Measurements from ENCODE around the gene ATXN7. TPM values are rescaled to one million over a fixed set of nuclear protein-coding genes. Genes with fewer than 3 reads are reported as not detected.

The ATXN7 gene
- total RNA-seq, 4 donors from 2014 or later, result 3.3 to 42.5 (median 17.9) TPM

- intact Hi-C loops (cut with DNase I; ENCODE audit: low total_unique reads), result no loop called here
- H3K27me3 ChIP-seq, result no peaks in the 10 kb centered on the region
- no peak overlapping the region for H3K4me3 ChIP-seq
- TF ChIP-seq, protein P1, sequence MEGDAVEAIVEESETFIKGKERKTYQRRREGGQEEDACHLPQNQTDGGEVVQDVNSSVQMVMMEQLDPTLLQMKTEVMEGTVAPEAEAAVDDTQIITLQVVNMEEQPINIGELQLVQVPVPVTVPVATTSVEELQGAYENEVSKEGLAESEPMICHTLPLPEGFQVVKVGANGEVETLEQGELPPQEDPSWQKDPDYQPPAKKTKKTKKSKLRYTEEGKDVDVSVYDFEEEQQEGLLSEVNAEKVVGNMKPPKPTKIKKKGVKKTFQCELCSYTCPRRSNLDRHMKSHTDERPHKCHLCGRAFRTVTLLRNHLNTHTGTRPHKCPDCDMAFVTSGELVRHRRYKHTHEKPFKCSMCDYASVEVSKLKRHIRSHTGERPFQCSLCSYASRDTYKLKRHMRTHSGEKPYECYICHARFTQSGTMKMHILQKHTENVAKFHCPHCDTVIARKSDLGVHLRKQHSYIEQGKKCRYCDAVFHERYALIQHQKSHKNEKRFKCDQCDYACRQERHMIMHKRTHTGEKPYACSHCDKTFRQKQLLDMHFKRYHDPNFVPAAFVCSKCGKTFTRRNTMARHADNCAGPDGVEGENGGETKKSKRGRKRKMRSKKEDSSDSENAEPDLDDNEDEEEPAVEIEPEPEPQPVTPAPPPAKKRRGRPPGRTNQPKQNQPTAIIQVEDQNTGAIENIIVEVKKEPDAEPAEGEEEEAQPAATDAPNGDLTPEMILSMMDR (IDR thresholded peaks at IDR 0.05), result no peak
- no peak for TF ChIP-seq POLR2A (IDR thresholded peaks at IDR 0.05)
- DNase-seq, result no peak
- no peaks in the 10 kb centered on the region for H3K36me3 ChIP-seq
- H3K4me1 ChIP-seq, result peaks cover 0 to 1% of the 10 kb centered on the region in 2 donors
- H3K27ac ChIP-seq, result no peak overlapping the region
- no peaks in the 10 kb centered on the region for H3K9me3 ChIP-seq
Observed at GRCh38 chr3:63926309-63926708, 62.6 kb downstream of the ATXN7 start.

DNA sequence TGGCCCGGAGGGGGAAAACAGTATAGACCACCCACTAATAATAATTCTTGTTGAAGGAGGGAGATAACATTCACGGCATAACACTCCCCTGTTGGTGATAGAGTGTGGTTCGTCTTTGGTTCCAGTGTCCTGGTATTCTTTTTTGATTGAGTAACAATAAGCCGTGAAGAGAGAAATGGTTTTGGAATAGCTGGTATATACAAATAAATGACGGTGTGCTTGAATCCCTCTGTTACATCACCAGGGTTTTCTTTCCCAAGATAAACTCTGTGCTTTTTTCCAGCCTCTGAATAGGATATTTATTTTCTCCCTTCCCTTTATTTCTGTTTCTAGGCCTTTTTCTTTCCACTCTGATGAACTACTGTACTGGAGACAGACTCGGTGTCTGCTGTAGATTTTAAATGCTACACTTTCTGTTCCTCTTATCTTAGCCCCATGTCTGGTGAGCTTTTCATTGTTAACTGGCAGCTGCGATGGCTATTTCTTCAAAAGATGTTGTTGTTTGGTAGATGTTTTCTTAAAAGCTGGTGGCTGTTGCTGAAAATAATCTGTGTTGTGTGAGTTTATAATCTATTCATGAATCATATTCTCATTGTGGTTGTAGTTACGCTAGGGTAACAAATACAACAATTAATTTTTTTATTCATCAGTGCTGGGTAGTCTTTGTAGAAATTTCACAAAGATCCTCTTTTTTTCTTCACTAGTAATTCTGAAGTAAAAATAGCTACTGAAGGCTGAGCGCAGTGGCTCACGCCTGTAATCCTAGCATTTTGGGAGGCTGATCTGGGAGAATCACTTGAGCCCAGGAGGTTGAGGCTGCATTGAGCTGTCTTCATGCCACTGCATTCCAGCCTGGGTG is 64.0 kb downstream of the ATXN7 start:
- intact Hi-C loops (cut with DNase I; ENCODE audit: low total_unique reads), result no loop called here

GRCh38 chr3:63931290-63931689 is 67.6 kb downstream of the ATXN7 start:
- Histone ChIP-seq H3K9me3 (no peaks in the 10 kb centered on the region), H3K36me3 (no peaks in the 10 kb centered on the region), H3K4me3 (no peak overlapping the region), H3K27me3 (no peaks in the 10 kb centered on the region), H3K27ac (no peak overlapping the region), H3K4me1 (peaks cover 0 to 6% of the 10 kb centered on the region in 2 donors)
- intact Hi-C loops (cut with DNase I; ENCODE audit: low total_unique reads), result no loop called here
- no peak for DNase-seq
- TF ChIP-seq, protein P1 (IDR thresholded peaks at IDR 0.05), result no peak
- no peak for TF ChIP-seq POLR2A (IDR thresholded peaks at IDR 0.05)

More for the DNA sequence above, 64.0 kb downstream of the ATXN7 start:
- no peaks in the 10 kb centered on the region for H3K27me3 ChIP-seq
- no peak overlapping the region for H3K27ac ChIP-seq
- TF ChIP-seq POLR2A (IDR thresholded peaks at IDR 0.05), result no peak
- TF ChIP-seq, protein P1 (IDR thresholded peaks at IDR 0.05), result no peak
- DNase-seq, result no peak
- H3K36me3 ChIP-seq, result no peaks in the 10 kb centered on the region
- no peak overlapping the region for H3K4me3 ChIP-seq
- H3K4me1 ChIP-seq, result peaks cover 0 to 6% of the 10 kb centered on the region in 2 donors
- no peaks in the 10 kb centered on the region for H3K9me3 ChIP-seq

DNA sequence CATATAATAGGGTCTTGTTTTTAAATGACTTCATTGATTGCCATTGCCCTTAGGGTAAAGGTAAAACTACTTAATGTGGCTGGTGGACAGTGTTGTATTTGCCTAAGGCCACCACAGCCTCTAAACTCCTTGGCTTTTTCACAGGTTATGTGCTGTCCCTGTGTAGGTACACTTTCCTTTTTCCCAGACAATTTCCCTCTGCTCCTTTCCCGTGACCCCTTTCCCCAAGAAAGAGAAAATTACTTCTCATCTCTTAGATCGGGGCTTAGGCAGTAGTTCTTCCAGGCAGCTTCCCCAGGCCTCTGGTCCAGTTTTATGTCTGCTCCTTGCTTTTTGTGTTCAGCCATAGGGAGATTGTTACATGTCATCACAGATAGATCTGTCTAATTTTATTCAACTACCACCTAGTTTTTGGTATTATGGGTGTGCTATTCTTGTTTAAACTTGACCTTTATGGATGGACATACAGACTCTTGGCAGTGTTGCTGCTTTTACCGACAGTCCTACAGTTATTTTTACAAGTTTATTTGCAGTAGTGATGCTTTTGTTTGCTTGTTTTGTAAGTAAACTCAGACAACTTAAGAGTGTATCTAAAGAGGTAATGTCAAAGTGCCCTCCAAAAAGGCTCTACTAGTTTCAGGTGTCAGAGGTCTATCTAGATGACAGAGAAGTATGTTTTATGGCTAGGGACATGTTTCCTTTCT is 69.0 kb downstream of the ATXN7 start:
- no peaks in the 10 kb centered on the region for H3K36me3 ChIP-seq
- DNase-seq, result no peak
- peak overlapping the region in 1 of 2 donors; percentile 29 for H3K27ac ChIP-seq
- H3K9me3 ChIP-seq, result no peaks in the 10 kb centered on the region
- H3K4me1 ChIP-seq, result peaks cover 0 to 6% of the 10 kb centered on the region in 2 donors
- TF ChIP-seq, protein P1 (IDR thresholded peaks at IDR 0.05), result no peak
- TF ChIP-seq POLR2A (IDR thresholded peaks at IDR 0.05), result no peak
- no peak overlapping the region for H3K4me3 ChIP-seq
- no peaks in the 10 kb centered on the region for H3K27me3 ChIP-seq
- intact Hi-C loops (cut with DNase I; ENCODE audit: low total_unique reads), result no loop called here

- H3K4me1 ChIP-seq, result peaks cover 0 to 6% of the 10 kb centered on the region in 2 donors
- no peaks in the 10 kb centered on the region for H3K36me3 ChIP-seq
- H3K27me3 ChIP-seq, result no peaks in the 10 kb centered on the region
- intact Hi-C loops (cut with DNase I; ENCODE audit: low total_unique reads), result no loop called here
- TF ChIP-seq, protein P1 (IDR thresholded peaks at IDR 0.05), result no peak
- no peak for TF ChIP-seq POLR2A (IDR thresholded peaks at IDR 0.05)
- DNase-seq, result no peak
- no peaks in the 10 kb centered on the region for H3K9me3 ChIP-seq
- no peak overlapping the region for H3K4me3 ChIP-seq
- no peak overlapping the region for H3K27ac ChIP-seq
Observed at GRCh38 chr3:63933459-63933858, 69.8 kb downstream of the ATXN7 start.
